Uterus (tissue), 2 donors: ENCODE results near the gene GAA.

ENCODE experiments used
- POLR2A ChIP-seq, 2 donors: fragments of 450-650 bp; IDR thresholded peaks; one replicate each; pipeline ENCODE4 v1.6.1; 2016; ENCODE audit warnings: antibody characterized with exemption in 2 of 2, mild to moderate bottlenecking in 1 of 2, moderate library complexity in 1 of 2
- TF ChIP-seq, protein P1 (sequence below), 4 experiments: fragments of 200-600 bp in 2 of 4; fragments of 450-650 bp in 2 of 4; sonication (generic) in 2 of 4; IDR thresholded peaks; one replicate each; pipeline ENCODE4 v1.5.1; 2016 to 2019; ENCODE audit warnings: antibody characterized with exemption in 4 of 4, mild to moderate bottlenecking in 2 of 4, moderate library complexity in 1 of 4

DNA sequence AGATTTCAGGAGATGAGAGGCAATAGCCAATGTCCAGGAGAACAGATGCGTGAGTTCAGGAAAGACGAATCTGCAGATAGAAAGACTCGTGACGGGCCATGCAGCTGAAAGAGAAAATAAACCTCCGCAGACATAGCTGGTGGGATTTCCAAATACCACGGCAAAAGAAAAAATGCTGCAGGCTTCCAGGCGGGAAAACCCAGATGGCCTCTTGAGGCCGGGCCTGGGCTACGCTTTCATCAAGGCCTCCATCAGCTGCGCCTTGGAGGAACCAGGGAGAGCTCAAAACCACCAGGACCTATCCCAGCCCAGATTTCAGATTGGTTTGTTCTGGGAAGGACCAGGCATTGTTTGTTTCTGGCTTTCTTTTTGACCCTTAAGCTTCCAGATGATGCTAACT lies 48.3 kb upstream of the GAA start:
- TF ChIP-seq, protein P1, sequence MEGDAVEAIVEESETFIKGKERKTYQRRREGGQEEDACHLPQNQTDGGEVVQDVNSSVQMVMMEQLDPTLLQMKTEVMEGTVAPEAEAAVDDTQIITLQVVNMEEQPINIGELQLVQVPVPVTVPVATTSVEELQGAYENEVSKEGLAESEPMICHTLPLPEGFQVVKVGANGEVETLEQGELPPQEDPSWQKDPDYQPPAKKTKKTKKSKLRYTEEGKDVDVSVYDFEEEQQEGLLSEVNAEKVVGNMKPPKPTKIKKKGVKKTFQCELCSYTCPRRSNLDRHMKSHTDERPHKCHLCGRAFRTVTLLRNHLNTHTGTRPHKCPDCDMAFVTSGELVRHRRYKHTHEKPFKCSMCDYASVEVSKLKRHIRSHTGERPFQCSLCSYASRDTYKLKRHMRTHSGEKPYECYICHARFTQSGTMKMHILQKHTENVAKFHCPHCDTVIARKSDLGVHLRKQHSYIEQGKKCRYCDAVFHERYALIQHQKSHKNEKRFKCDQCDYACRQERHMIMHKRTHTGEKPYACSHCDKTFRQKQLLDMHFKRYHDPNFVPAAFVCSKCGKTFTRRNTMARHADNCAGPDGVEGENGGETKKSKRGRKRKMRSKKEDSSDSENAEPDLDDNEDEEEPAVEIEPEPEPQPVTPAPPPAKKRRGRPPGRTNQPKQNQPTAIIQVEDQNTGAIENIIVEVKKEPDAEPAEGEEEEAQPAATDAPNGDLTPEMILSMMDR (IDR thresholded peaks at IDR 0.05) = no peak
- no peak for TF ChIP-seq POLR2A (IDR thresholded peaks at IDR 0.05)
